ENCODE data around the gene SRI. TPM values are rescaled to one million over a fixed set of nuclear protein-coding genes. Genes with fewer than 3 reads are reported as not detected.

Gene SRI
- total and polyA plus RNA-seq, 2 donors (not counting 3 experiments of a cell fraction or from before 2014, with no cell fraction given), result 121 to 204 TPM

GRCh38 chr7:88224601-88225275 lies 4.9 kb upstream of the SRI start:
- BruUV-seq (replicated peaks), result no TSS peak
- Histone ChIP-seq H3K4me1 (ENCODE audit: control insufficient read depth, extremely low read depth, insufficient read depth, low read length) (peaks cover 11% of the 10 kb centered on the region), H4K20me1 (replicated peaks; ENCODE audit: control insufficient read depth, extremely low read depth, insufficient read depth, low read length) (no peaks in the 10 kb centered on the region), H3K4me2 (ENCODE audit: insufficient read depth, low read length) (no peak overlapping the region), H3K79me2 (ENCODE audit: control insufficient read depth, insufficient read depth, low read length) (peaks cover under 1% of the 10 kb centered on the region), H3K9me3 (replicated peaks; ENCODE audit: control insufficient read depth, insufficient read depth, low read length) (no peaks in the 10 kb centered on the region), H3K36me3 (ENCODE audit: control insufficient read depth in 2 of 2, extremely low read depth in 1 of 2, insufficient read depth in 2 of 2, low read length in 2 of 2) (no peaks in the 10 kb centered on the region), H3K27ac (ENCODE audit: insufficient read depth, low read depth, low read length) (no peak overlapping the region), H3K9ac (replicated peaks; ENCODE audit: extremely low read depth, insufficient read depth, low read length) (no peak overlapping the region), H3K9me1 (replicated peaks; ENCODE audit: control insufficient read depth, extremely low read depth, insufficient read depth, low read length) (no peaks in the 10 kb centered on the region), H2AFZ (ENCODE audit: low read depth, low read length) (no peak overlapping the region), H3K27me3 (ENCODE audit: control insufficient read depth in 2 of 2, insufficient read depth in 2 of 2, low read length in 2 of 2) (no peaks in the 10 kb centered on the region), H3K4me3 (replicated peaks in 1 of 3; ENCODE audit: insufficient read depth in 1 of 3, low read depth in 1 of 3, low read length in 3 of 3) (no peak overlapping the region)
- CTCF ChIA-PET, result interaction anchor here (1.2 kb wide), 1 partner anchor 11 kb away, joined by 3 read pairs; no protein-coding TSS in a partner anchor
- dilution Hi-C loops (cut with MboI; ENCODE audit: extremely low pct_ligation_motif_present, low sequenced_read_pairs) (no loop called here), intact Hi-C loops (cut with micrococcal nuclease) (loop anchor here (5.0 kb wide), 1 partner anchor 173 kb away; no protein-coding TSS in a partner anchor)
- TF ChIP-seq EZH2 (IDR thresholded peaks at IDR 0.05; ENCODE audit: borderline replicate concordance, low read depth, low read length, severe bottlenecking) (no peak), FOS (IDR thresholded peaks at IDR 0.05; ENCODE audit: borderline replicate concordance, insufficient read depth, low read length) (peak; percentile 26), CTCF (IDR thresholded peaks at IDR 0.05; ENCODE audit: extremely low read depth in 1 of 2, insufficient read depth in 1 of 2, low read depth in 1 of 2, low read length in 2 of 2) (no peak), MYC (IDR thresholded peaks at IDR 0.05; ENCODE audit: low read depth, low read length) (no peak)
- peak; percentile 55 for FAIRE-seq
- DNase-seq (ENCODE audit: low read depth, low spot score), result no peak
- POLR2A ChIA-PET, result no interaction called here

- no peak for FAIRE-seq
- Histone ChIP-seq H3K4me3 (replicated peaks in 1 of 3; ENCODE audit: insufficient read depth in 1 of 3, low read depth in 1 of 3, low read length in 3 of 3) (no peak overlapping the region), H3K79me2 (ENCODE audit: control insufficient read depth, insufficient read depth, low read length) (peaks cover 15% of the 10 kb centered on the region), H3K9me1 (replicated peaks; ENCODE audit: control insufficient read depth, extremely low read depth, insufficient read depth, low read length) (no peaks in the 10 kb centered on the region), H4K20me1 (replicated peaks; ENCODE audit: control insufficient read depth, extremely low read depth, insufficient read depth, low read length) (no peaks in the 10 kb centered on the region), H3K36me3 (ENCODE audit: control insufficient read depth in 2 of 2, extremely low read depth in 1 of 2, insufficient read depth in 2 of 2, low read length in 2 of 2) (no peaks in the 10 kb centered on the region), H3K4me1 (ENCODE audit: control insufficient read depth, extremely low read depth, insufficient read depth, low read length) (peaks cover 15% of the 10 kb centered on the region), H2AFZ (ENCODE audit: low read depth, low read length) (no peak overlapping the region), H3K27ac (ENCODE audit: insufficient read depth, low read depth, low read length) (no peak overlapping the region), H3K9ac (replicated peaks; ENCODE audit: extremely low read depth, insufficient read depth, low read length) (no peak overlapping the region), H3K9me3 (replicated peaks; ENCODE audit: control insufficient read depth, insufficient read depth, low read length) (no peaks in the 10 kb centered on the region), H3K4me2 (ENCODE audit: insufficient read depth, low read length) (no peak overlapping the region), H3K27me3 (ENCODE audit: control insufficient read depth in 2 of 2, insufficient read depth in 2 of 2, low read length in 2 of 2) (no peaks in the 10 kb centered on the region)
- no peak for DNase-seq (ENCODE audit: low read depth, low spot score)
- no TSS peak for BruUV-seq (replicated peaks)
- ChIA-PET POLR2A (no interaction called here), CTCF (no interaction called here)
- no peak for TF ChIP-seq MAX (IDR thresholded peaks at IDR 0.05; ENCODE audit: insufficient read depth, insufficient read length)
- no peak for TF ChIP-seq JUN (IDR thresholded peaks at IDR 0.05; ENCODE audit: borderline replicate concordance, insufficient read depth, insufficient read length, low read depth)
- no peak for TF ChIP-seq POLR2A (IDR thresholded peaks at IDR 0.05; ENCODE audit: low read depth, low read length)
- TF ChIP-seq FOS (IDR thresholded peaks at IDR 0.05; ENCODE audit: borderline replicate concordance, insufficient read depth, low read length), result no peak
- dilution Hi-C loops (cut with MboI; ENCODE audit: extremely low pct_ligation_motif_present, low sequenced_read_pairs) (no loop called here), intact Hi-C loops (cut with micrococcal nuclease) (loop anchor here (5.0 kb wide), 1 partner anchor 174 kb away; no protein-coding TSS in a partner anchor)
Measured at GRCh38 chr7:88223265-88223664, 3.4 kb upstream of the SRI start.

Measured in endothelial cell of umbilical vein (primary cell).